Liver (tissue), 9 donors: Measurements from ENCODE around the gene SRSF3. TPM values are rescaled to one million over a fixed set of nuclear protein-coding genes. Genes with fewer than 3 reads are reported as not detected.

ENCODE experiments used
- DNase-seq: peaks from one replicate; pipeline ENCODE4 v3.0.0-alpha.2; 2017; ENCODE audit warnings: low spot score
- H3K27ac ChIP-seq, 2 donors: one replicate each; pipeline ENCODE4 v1.7.0; 2013; ENCODE audit warnings: inconsistent platforms in 2 of 2, low read length in 2 of 2, control low read depth in 1 of 2, low read depth in 1 of 2, mild to moderate bottlenecking in 1 of 2
- H3K27me3 ChIP-seq, 4 donors: one replicate each; pipeline versions ENCODE4 v1.6.1 to v1.7.0; 2013; ENCODE audit warnings: low read length in 3 of 4, inconsistent platforms in 1 of 4, mild to moderate bottlenecking in 1 of 4, moderate library complexity in 1 of 4; ENCODE audit not compliant: control insufficient read depth in 4 of 4, insufficient read depth in 4 of 4
- H3K36me3 ChIP-seq, 4 donors: one replicate each; pipeline versions ENCODE4 v1.6.1 to v1.7.0; 2013; ENCODE audit warnings: low read length in 3 of 4, mild to moderate bottlenecking in 3 of 4, low read depth in 1 of 4, moderate library complexity in 1 of 4; ENCODE audit not compliant: control insufficient read depth in 4 of 4, insufficient read depth in 3 of 4
- H3K4me1 ChIP-seq, 4 donors: one replicate each; pipeline versions ENCODE4 v1.6.1 to v1.7.0; 2013; ENCODE audit warnings: low read length in 3 of 4, mild to moderate bottlenecking in 3 of 4, moderate library complexity in 1 of 4; ENCODE audit not compliant: control insufficient read depth in 4 of 4, insufficient read depth in 4 of 4
- H3K4me3 ChIP-seq, 3 donors: one replicate each; pipeline versions ENCODE4 v1.6.1 to v1.7.0; 2013; ENCODE audit warnings: low read length in 3 of 3, control low read depth in 1 of 3, low read depth in 1 of 3, mild to moderate bottlenecking in 1 of 3
- H3K9ac ChIP-seq, 2 donors: one replicate each; pipeline ENCODE4 v1.7.0; 2013; ENCODE audit warnings: low read length in 2 of 2, mild to moderate bottlenecking in 2 of 2, moderate library complexity in 2 of 2, control low read depth in 1 of 2, low read depth in 1 of 2
- H3K9me3 ChIP-seq, 4 donors: one replicate each; pipeline versions ENCODE4 v1.6.1 to v1.7.0; 2013; ENCODE audit warnings: low read length in 3 of 4; ENCODE audit not compliant: control insufficient read depth in 4 of 4
- ATF3 ChIP-seq: IDR thresholded peaks from 2 replicates; pipeline ENCODE4 v1.6.1; 2016; ENCODE audit warnings: antibody characterized with exemption
- CTCF ChIP-seq: fragments of 150-350 bp; IDR thresholded peaks from 2 replicates; pipeline ENCODE4 v1.5.1; 2017; ENCODE audit warnings: improper control_type of control experiment, low read depth, low read length; ENCODE audit not compliant: missing input control
- EGR1 ChIP-seq, 2 donors: IDR thresholded peaks; 2 replicates each; pipeline ENCODE4 v1.6.1; 2016 to 2018; ENCODE audit warnings: antibody characterized with exemption in 2 of 2, low read depth in 2 of 2
- FOXA1 ChIP-seq: IDR thresholded peaks from 2 replicates; pipeline ENCODE4 v1.6.1; 2016; ENCODE audit warnings: antibody characterized with exemption
- FOXA2 ChIP-seq: IDR thresholded peaks from 2 replicates; pipeline ENCODE4 v1.6.1; 2016; ENCODE audit warnings: antibody characterized with exemption
- GABPA ChIP-seq, 2 donors: IDR thresholded peaks in 1 of 2; conservative IDR thresholded peaks in 1 of 2; 2 replicates each; pipeline ENCODE4 v1.6.1; 2016; ENCODE audit warnings: antibody characterized with exemption in 2 of 2, mild to moderate bottlenecking in 1 of 2, moderate library complexity in 1 of 2
- HNF4A ChIP-seq, 2 donors: conservative IDR thresholded peaks; 2 replicates each; pipeline ENCODE4 v1.6.1; 2016; ENCODE audit warnings: antibody characterized with exemption in 2 of 2, mild to moderate bottlenecking in 2 of 2
- HNF4G ChIP-seq: IDR thresholded peaks from 2 replicates; pipeline ENCODE4 v1.6.1; 2016; ENCODE audit warnings: antibody characterized with exemption
- JUND ChIP-seq, 2 donors: IDR thresholded peaks; 2 replicates each; pipeline ENCODE4 v1.6.1; 2016; ENCODE audit warnings: antibody characterized with exemption in 2 of 2
- MAX ChIP-seq: IDR thresholded peaks from 2 replicates; pipeline ENCODE4 v1.6.1; 2016; ENCODE audit warnings: antibody characterized with exemption
- NR2F2 ChIP-seq: IDR thresholded peaks from 2 replicates; pipeline ENCODE4 v1.6.1; 2016; ENCODE audit warnings: antibody characterized with exemption
- RAD21 ChIP-seq, 2 donors: IDR thresholded peaks; 2 replicates each; pipeline ENCODE4 v1.6.1; 2016; ENCODE audit warnings: antibody characterized with exemption in 2 of 2, mild to moderate bottlenecking in 2 of 2
- REST ChIP-seq: IDR thresholded peaks from 2 replicates; pipeline ENCODE4 v1.6.1; 2016; ENCODE audit warnings: antibody characterized with exemption, mild to moderate bottlenecking
- RXRA ChIP-seq, 2 donors: IDR thresholded peaks; 2 replicates each; pipeline ENCODE4 v1.6.1; 2017 to 2018; ENCODE audit warnings: antibody characterized with exemption in 2 of 2, mild to moderate bottlenecking in 1 of 2
- SP1 ChIP-seq: IDR thresholded peaks from 2 replicates; pipeline ENCODE4 v1.6.1; 2018; ENCODE audit warnings: antibody characterized with exemption, mild to moderate bottlenecking
- TAF1 ChIP-seq: conservative IDR thresholded peaks from 2 replicates; pipeline ENCODE4 v1.6.1; 2016; ENCODE audit warnings: antibody characterized with exemption, mild to moderate bottlenecking
- YY1 ChIP-seq: IDR thresholded peaks from 2 replicates; pipeline ENCODE4 v1.6.1; 2016; ENCODE audit warnings: antibody characterized with exemption, mild to moderate bottlenecking
- ZBTB33 ChIP-seq: IDR thresholded peaks from 2 replicates; pipeline ENCODE4 v1.6.1; 2016; ENCODE audit warnings: antibody characterized with exemption
- WGBS: extraction: QIAGEN DNeasy Blood & Tissue Kit; methylation state at CpG from one replicate; pipeline ENCODE4 v1.1.7; 2013; 5-methylcytosine and 5-hydroxymethylcytosine counted together
- polyA plus RNA-seq, 2 donors: library from polyadenylated mRNA; stranded (reverse) in 1 of 2; unstranded in 1 of 2; fragments of 200-250 nt in 1 of 2; fragments of >200 nt in 1 of 2; fragmentation: Nextera tagmentation in 1 of 2; extraction: Ambion mirVana in 1 of 2; gene quantifications; one replicate each; pipeline versions ENCODE4 v1.2.1 to v1.2.3, GENCODE V29; 2013 to 2015
- total RNA-seq, 2 donors: library from RNA; depleted of rRNA; stranded (reverse); fragments of >200 nt; gene quantifications; one replicate each; pipeline ENCODE4 v1.2.3, GENCODE V29; 2014
- donor health status: healthy.
- donor health status: healthy.
- donor health status: healthy.
- donor health status: healthy.
- donor health status: healthy.

The SRSF3 gene
- total and polyA plus RNA-seq, 4 donors = 62.8 to 103 (median 101) TPM

GRCh38 chr6:36570264-36570663 lies 23.9 kb upstream of the SRSF3 start:
- TF ChIP-seq FOXA2 (no peak), CTCF (no peak), JUND (IDR thresholded peaks at IDR 0.05) (no peak), RAD21 (IDR thresholded peaks at IDR 0.05) (no peak), ATF3 (no peak), GABPA (IDR thresholded peaks at IDR 0.05 in 1 of 2, conservative IDR thresholded peaks at IDR 0.05 in 1 of 2) (no peak), FOXA1 (no peak), NR2F2 (no peak), MAX (no peak), EGR1 (IDR thresholded peaks at IDR 0.05; ENCODE audit: low read depth in 2 of 2) (no peak), TAF1 (no peak), RXRA (IDR thresholded peaks at IDR 0.05) (no peak)

GRCh38 chr6:36571122-36572043 lies 22.8 kb upstream of the SRSF3 start:
- no peak overlapping the region for H3K4me3 ChIP-seq
- no peak for DNase-seq
- no peaks in the 10 kb centered on the region for H3K27me3 ChIP-seq
- no peak overlapping the region for H3K9ac ChIP-seq
- no peak overlapping the region for H3K27ac ChIP-seq
- H3K4me1 ChIP-seq = peaks cover 0 to 2% (median 0%) of the 10 kb centered on the region in 4 donors
- TF ChIP-seq HNF4G (no peak), FOXA2 (no peak), YY1 (no peak), ATF3 (no peak), TAF1 (no peak), FOXA1 (no peak), CTCF (no peak), JUND (IDR thresholded peaks at IDR 0.05) (no peak), SP1 (no peak), ZBTB33 (no peak), RXRA (IDR thresholded peaks at IDR 0.05) (no peak), NR2F2 (no peak), EGR1 (IDR thresholded peaks at IDR 0.05; ENCODE audit: low read depth in 2 of 2) (no peak), REST (no peak), MAX (no peak), GABPA (IDR thresholded peaks at IDR 0.05 in 1 of 2, conservative IDR thresholded peaks at IDR 0.05 in 1 of 2) (no peak), HNF4A (conservative IDR thresholded peaks at IDR 0.05) (no peak), RAD21 (IDR thresholded peaks at IDR 0.05) (no peak)
- 88% methylated on average over 4 of the region's 4 CpGs for WGBS
- H3K36me3 ChIP-seq = no peaks in the 10 kb centered on the region
- H3K9me3 ChIP-seq = no peaks in the 10 kb centered on the region

More at GRCh38 chr6:36570264-36570663, 23.9 kb upstream of the SRSF3 start:
- H3K27ac ChIP-seq = no peak overlapping the region
- peaks cover 0 to 4% (median 0%) of the 10 kb centered on the region in 4 donors for H3K4me1 ChIP-seq
- H3K36me3 ChIP-seq = no peaks in the 10 kb centered on the region
- no peaks in the 10 kb centered on the region for H3K27me3 ChIP-seq
- H3K9me3 ChIP-seq = no peaks in the 10 kb centered on the region
- no peak for DNase-seq
- no peak overlapping the region for H3K9ac ChIP-seq
- 89% methylated on average over 2 of the region's 2 CpGs for WGBS
- H3K4me3 ChIP-seq = no peak overlapping the region
